Panc1 (cell line): ENCODE measurements around the gene RRM1. TPM values are rescaled to one million over a fixed set of nuclear protein-coding genes. Genes with fewer than 3 reads are reported as not detected.

Source experiments
- ATAC-seq: fragments of 200-7000 bp; cut with Tn5 transposase; 2 replicates; pipeline ENCODE4 v1.9.1; 2020; ENCODE audit warnings: mild to moderate bottlenecking, moderate library complexity
- BruUV-seq: library from RNA; stranded (reverse); fragments of 400-500 nt; replicated peaks from 2 replicates; lab custom pipeline; 2021; lab: Mats Ljungman, UMichigan
- CTCF ChIA-PET: fragments of 300-600 bp; sonication (Branson Sonifier 250); formaldehyde crosslinking; loops from one replicate; lab custom pipeline; 2022; ENCODE audit warnings: antibody characterized with exemption; lab: Charles Lee
- POLR2A ChIA-PET: fragments of 300-600 bp; sonication (Branson Sonifier 250); formaldehyde crosslinking; loops from one replicate; lab custom pipeline; 2022; ENCODE audit warnings: antibody characterized with exemption; lab: Charles Lee
- DNase-seq: peaks from one replicate; pipeline ENCODE4 v3.0.0-alpha.2; 2010; ENCODE audit warnings: low read depth, low spot score
- H3K27ac ChIP-seq: 2 replicates; pipeline ENCODE4 v1.5.1; 2011; ENCODE audit warnings: mild to moderate bottlenecking, low read length, inconsistent platforms
- H3K27me3 ChIP-seq: fragments of 200-500 bp; sonication (Bioruptor generic); 2 replicates; pipeline ENCODE4 v1.6.0; 2014; ENCODE audit warnings: low read length, inconsistent platforms; ENCODE audit not compliant: control insufficient read depth, insufficient read depth
- H3K36me3 ChIP-seq: fragments of 200-500 bp; sonication (Bioruptor generic); 2 replicates; pipeline ENCODE4 v1.5.1; 2014; ENCODE audit warnings: inconsistent platforms, mild to moderate bottlenecking, low read length, moderate library complexity; ENCODE audit not compliant: control insufficient read depth, insufficient read depth
- H3K4me1 ChIP-seq: 2 replicates; pipeline ENCODE4 v1.5.1; 2011; ENCODE audit warnings: inconsistent platforms, mild to moderate bottlenecking, low read length, moderate library complexity; ENCODE audit not compliant: control insufficient read depth, insufficient read depth
- H3K4me3 ChIP-seq, 2 experiments: 2 replicates each; pipeline ENCODE4 v1.5.1; 2011 to 2012; ENCODE audit warnings: low read depth in 2 of 2, low read length in 2 of 2, mild to moderate bottlenecking in 2 of 2, inconsistent platforms in 1 of 2, moderate library complexity in 1 of 2
- H3K9me3 ChIP-seq: fragments of 200-500 bp; sonication (Bioruptor generic); 2 replicates; pipeline ENCODE4 v1.5.1; 2014; ENCODE audit warnings: low read depth, mild to moderate bottlenecking, inconsistent platforms, low read length, moderate library complexity; ENCODE audit not compliant: control insufficient read depth, insufficient read depth
- CTCF ChIP-seq: fragments of 450-650 bp; IDR thresholded peaks from 2 replicates; pipeline ENCODE4 v1.5.1; 2017; ENCODE audit warnings: mild to moderate bottlenecking
- POLR2AphosphoS5 ChIP-seq: IDR thresholded peaks from 2 replicates; pipeline ENCODE4 v1.6.1; 2012; ENCODE audit warnings: mild to moderate bottlenecking, low read depth, low read length, moderate library complexity
- REST ChIP-seq, 2 experiments: IDR thresholded peaks; 2 replicates each; pipeline ENCODE4 v1.6.1; 2011 to 2012; ENCODE audit warnings: low read depth in 2 of 2, control low read depth in 1 of 2, low read length in 1 of 2, mild to moderate bottlenecking in 1 of 2, moderate library complexity in 1 of 2; ENCODE audit not compliant: insufficient read depth in 1 of 2
- SIN3A ChIP-seq: IDR thresholded peaks from 2 replicates; pipeline ENCODE4 v1.6.1; 2012; ENCODE audit warnings: low read depth, mild to moderate bottlenecking, low read length, moderate library complexity, borderline replicate concordance; ENCODE audit not compliant: insufficient read depth
- TCF7L2 ChIP-seq: IDR thresholded peaks from 2 replicates; pipeline ENCODE4 v1.6.1; 2011; ENCODE audit warnings: mild to moderate bottlenecking, low read depth, low read length, inconsistent platforms
- in situ Hi-C: cut with HindIII; loops from 2 replicates; pipeline ENCODE4 v1.10.0; 2016; ENCODE audit warnings: low sequenced_read_pairs, low pct_unique_long_range_greater_than_20kb
- intact Hi-C: fragments of 100-400 bp; cut with micrococcal nuclease; formaldehyde crosslinking; loops from one replicate; pipeline ENCODE4 v1.10.0; 2022; ENCODE audit not compliant: unreplicated experiment
- total RNA-seq: library from RNA; stranded (reverse); gene quantifications from one replicate; pipeline ENCODE4 v1.2.1, GENCODE V29; 2021; ENCODE audit not compliant: unreplicated experiment

RRM1 gene
- total RNA-seq, 1 experiment from 2014 or later, result 143 TPM

GRCh38 chr11:4059424-4059823 lies 35.2 kb upstream of the RRM1 start:
- Histone ChIP-seq H3K4me3 (no peak overlapping the region), H3K27ac (no peak overlapping the region), H3K4me1 (no peaks in the 10 kb centered on the region), H3K27me3 (no peaks in the 10 kb centered on the region), H3K9me3 (no peaks in the 10 kb centered on the region), H3K36me3 (no peaks in the 10 kb centered on the region)
- CTCF ChIA-PET, result no interaction called here
- ATAC-seq (no peak), DNase-seq (no peak)
- no peak for TF ChIP-seq SIN3A
- TF ChIP-seq REST (IDR thresholded peaks at IDR 0.05; ENCODE audit: insufficient read depth in 1 of 2, low read depth in 2 of 2, low read length in 1 of 2), result no peak
- no peak for TF ChIP-seq TCF7L2
- no peak for TF ChIP-seq CTCF
- no peak for TF ChIP-seq POLR2AphosphoS5
- intact Hi-C loops, result no loop called here
- no TSS peak for BruUV-seq
- in situ Hi-C loops, result no loop called here
- POLR2A ChIA-PET, result interaction anchor here (0.5 kb wide), 1 partner anchor 298 kb away, joined by 4 read pairs; no protein-coding TSS in a partner anchor

- Histone ChIP-seq H3K4me1 (no peaks in the 10 kb centered on the region), H3K27ac (no peak overlapping the region), H3K9me3 (no peaks in the 10 kb centered on the region), H3K27me3 (no peaks in the 10 kb centered on the region), H3K36me3 (no peaks in the 10 kb centered on the region), H3K4me3 (no peak overlapping the region)
- TF ChIP-seq TCF7L2 (no peak), SIN3A (no peak), POLR2AphosphoS5 (no peak), REST (IDR thresholded peaks at IDR 0.05; ENCODE audit: insufficient read depth in 1 of 2, low read depth in 2 of 2, low read length in 1 of 2) (no peak), CTCF (no peak)
- intact Hi-C loops, result no loop called here
- ATAC-seq (no peak), DNase-seq (no peak)
- ChIA-PET CTCF (interaction anchor here (1.2 kb wide), 1 partner anchor 211 kb away, joined by 3 read pairs; no protein-coding TSS in a partner anchor), POLR2A (no interaction called here)
- BruUV-seq, result no TSS peak
- in situ Hi-C loops, result no loop called here
Measured at GRCh38 chr11:4060182-4060923, 34.2 kb upstream of the RRM1 start.
